H9 (cell line): ENCODE data around the gene DYNC1I2. TPM values are rescaled to one million over a fixed set of nuclear protein-coding genes. Genes with fewer than 3 reads are reported as not detected.

Experiments used
- DNase-seq: peaks from one replicate; pipeline ENCODE4 v3.0.0-alpha.2; 2017
- H2AFZ ChIP-seq: one replicate; pipeline ENCODE4 v1.6.1; 2013; ENCODE audit warnings: mild to moderate bottlenecking, low read length, control low read depth, moderate library complexity
- H2AK5ac ChIP-seq: 2 replicates; pipeline ENCODE4 v1.6.1; 2013; ENCODE audit warnings: low read length, control low read depth, mixed read lengths; ENCODE audit not compliant: insufficient read length
- H2BK120ac ChIP-seq: one replicate; pipeline ENCODE4 v1.6.1; 2013; ENCODE audit warnings: low read depth, mild to moderate bottlenecking, low read length, control low read depth, inconsistent platforms; ENCODE audit not compliant: poor library complexity, severe bottlenecking
- H2BK12ac ChIP-seq: 2 replicates; pipeline ENCODE4 v1.6.1; 2013; ENCODE audit warnings: low read length, control low read depth, mixed read lengths, low read depth; ENCODE audit not compliant: insufficient read length
- H2BK15ac ChIP-seq: 2 replicates; pipeline ENCODE4 v1.6.1; 2013; ENCODE audit warnings: low read depth, low read length, control low read depth
- H2BK20ac ChIP-seq: one replicate; pipeline ENCODE4 v1.6.1; 2013; ENCODE audit warnings: low read depth, mild to moderate bottlenecking, low read length, control low read depth, inconsistent platforms; ENCODE audit not compliant: poor library complexity, severe bottlenecking
- H2BK5ac ChIP-seq: 2 replicates; pipeline ENCODE4 v1.6.1; 2013; ENCODE audit warnings: low read length, control low read depth, mixed read lengths; ENCODE audit not compliant: insufficient read length
- H3K14ac ChIP-seq: 2 replicates; pipeline ENCODE4 v1.6.1; 2013; ENCODE audit warnings: low read length, control low read depth; ENCODE audit not compliant: insufficient read depth
- H3K18ac ChIP-seq: 2 replicates; pipeline ENCODE4 v1.6.1; 2013; ENCODE audit warnings: low read depth, mild to moderate bottlenecking, mixed read lengths, low read length, control low read depth; ENCODE audit not compliant: insufficient read length
- H3K23ac ChIP-seq: 2 replicates; pipeline ENCODE4 v1.6.1; 2013; ENCODE audit warnings: low read length, control low read depth, mixed read lengths, low read depth; ENCODE audit not compliant: insufficient read length
- H3K23me2 ChIP-seq: 2 replicates; pipeline ENCODE4 v1.6.1; 2013; ENCODE audit warnings: low read depth, mild to moderate bottlenecking, mixed read lengths, low read length, control low read depth; ENCODE audit not compliant: insufficient read length, poor library complexity, severe bottlenecking
- H3K27ac ChIP-seq: 2 replicates; pipeline ENCODE4 v1.5.1; 2013; ENCODE audit warnings: low read length, control low read depth, mixed read lengths, low read depth; ENCODE audit not compliant: insufficient read length
- H3K27me3 ChIP-seq: 2 replicates; pipeline ENCODE4 v1.6.1; 2013; ENCODE audit warnings: low read length, control low read depth, inconsistent platforms; ENCODE audit not compliant: insufficient read depth
- H3K4ac ChIP-seq: 2 replicates; pipeline ENCODE4 v1.6.1; 2013; ENCODE audit warnings: low read depth, mild to moderate bottlenecking, control low read depth, inconsistent platforms, low read length, moderate library complexity
- H3K4me1 ChIP-seq: 2 replicates; pipeline ENCODE4 v1.6.1; 2013; ENCODE audit warnings: low read length, control low read depth, inconsistent platforms; ENCODE audit not compliant: insufficient read depth
- H3K4me2 ChIP-seq: 2 replicates; pipeline ENCODE4 v1.6.1; 2013; ENCODE audit warnings: low read length, control low read depth, mixed read lengths; ENCODE audit not compliant: insufficient read length, insufficient read depth
- H3K56ac ChIP-seq: 2 replicates; pipeline ENCODE4 v1.6.1; 2013; ENCODE audit warnings: low read depth, mild to moderate bottlenecking, mixed read lengths, low read length, control low read depth; ENCODE audit not compliant: insufficient read length
- H3K79me1 ChIP-seq: 2 replicates; pipeline ENCODE4 v1.6.1; 2013; ENCODE audit warnings: low read depth, mild to moderate bottlenecking, moderate library complexity, low read length, control low read depth, inconsistent platforms; ENCODE audit not compliant: insufficient read depth, poor library complexity, severe bottlenecking
- H3K79me2 ChIP-seq: 2 replicates; pipeline ENCODE4 v1.6.1; 2013; ENCODE audit warnings: low read length, control low read depth, inconsistent platforms; ENCODE audit not compliant: insufficient read depth
- H3K9ac ChIP-seq: 2 replicates; pipeline ENCODE4 v1.6.1; 2013; ENCODE audit warnings: low read length, control low read depth, mixed read lengths; ENCODE audit not compliant: insufficient read length; ENCODE audit errors: extremely low read depth
- H3K9me3 ChIP-seq: one replicate; pipeline ENCODE4 v1.6.1; 2013; ENCODE audit warnings: low read depth, low read length, inconsistent platforms; ENCODE audit not compliant: control insufficient read depth
- H3T11ph ChIP-seq: one replicate; pipeline ENCODE4 v1.6.1; 2013; ENCODE audit warnings: mild to moderate bottlenecking, low read length, control low read depth, inconsistent platforms
- H4K20me1 ChIP-seq: one replicate; pipeline ENCODE4 v1.6.1; 2013; ENCODE audit not compliant: control insufficient read depth, insufficient read length, insufficient read depth
- H4K5ac ChIP-seq: 2 replicates; pipeline ENCODE4 v1.6.1; 2013; ENCODE audit warnings: low read depth, mild to moderate bottlenecking, mixed read lengths, low read length, control low read depth; ENCODE audit not compliant: insufficient read length
- H4K8ac ChIP-seq: replicated peaks from 2 replicates; pipeline ENCODE4 v1.6.1; 2013; ENCODE audit warnings: low read length, control low read depth, mixed read lengths, low read depth; ENCODE audit not compliant: insufficient read length
- H4K91ac ChIP-seq: 2 replicates; pipeline ENCODE4 v1.6.1; 2013; ENCODE audit warnings: low read depth, mild to moderate bottlenecking, moderate library complexity, mixed read lengths, low read length, control low read depth; ENCODE audit not compliant: insufficient read length
- H3K27ac Mint-ChIP-seq, 3 experiments: 2 replicates in 2 of 3; 3 replicates in 1 of 3; pipeline ENCODE4 v1.8.0; 2020 to 2021; ENCODE audit warnings: mixed read lengths in 3 of 3, mild to moderate bottlenecking in 1 of 3, moderate library complexity in 1 of 3
- H3K27me3 Mint-ChIP-seq: 2 replicates; pipeline ENCODE4 v1.8.0; 2021; ENCODE audit warnings: low read depth, mild to moderate bottlenecking, moderate library complexity, mixed read lengths
- H3K36me3 Mint-ChIP-seq, 3 experiments: 2 replicates in 2 of 3; 3 replicates in 1 of 3; pipeline ENCODE4 v1.8.0; 2020 to 2021; ENCODE audit warnings: low read depth in 3 of 3, mixed read lengths in 3 of 3; ENCODE audit not compliant: insufficient read depth in 1 of 3
- H3K4me1 Mint-ChIP-seq, 2 experiments: 2 replicates each; pipeline ENCODE4 v1.8.0; 2020; ENCODE audit warnings: mixed read lengths in 2 of 2
- H3K4me3 Mint-ChIP-seq, 2 experiments: 2 replicates in 1 of 2; 3 replicates in 1 of 2; pipeline ENCODE4 v1.8.0; 2020 to 2021; ENCODE audit warnings: mild to moderate bottlenecking in 2 of 2, mixed read lengths in 2 of 2, moderate library complexity in 1 of 2
- H3K9me3 Mint-ChIP-seq, 2 experiments: 2 replicates in 1 of 2; 3 replicates in 1 of 2; pipeline ENCODE4 v1.8.0; 2020; ENCODE audit warnings: mild to moderate bottlenecking in 2 of 2, mixed read lengths in 2 of 2, moderate library complexity in 1 of 2
- whole genome bisulfite sequencing: extraction: QIAGEN DNeasy Blood & Tissue Kit; methylation state at CpG from one replicate; pipeline ENCODE4 v1.1.7; 2013; ENCODE audit warnings: missing lambda C conversion rate, low lambda C conversion rate, mixed read lengths; ENCODE audit not compliant: insufficient read length; ENCODE audit errors: extremely low coverage; 5-methylcytosine and 5-hydroxymethylcytosine counted together
- total RNA-seq: library from RNA; stranded (reverse); gene quantifications from 2 replicates; pipeline ENCODE4 v1.2.1, GENCODE V29; 2021
- TF ChIP-seq, protein P1 (sequence below): fragments of 200-600 bp; sonication (generic); conservative IDR thresholded peaks from 3 replicates; pipeline ENCODE4 v1.8.0; 2021; ENCODE audit warnings: antibody characterized with exemption, mild to moderate bottlenecking

DYNC1I2 gene
- total RNA-seq, 1 experiment from 2014 or later: 73.4 TPM

DNA sequence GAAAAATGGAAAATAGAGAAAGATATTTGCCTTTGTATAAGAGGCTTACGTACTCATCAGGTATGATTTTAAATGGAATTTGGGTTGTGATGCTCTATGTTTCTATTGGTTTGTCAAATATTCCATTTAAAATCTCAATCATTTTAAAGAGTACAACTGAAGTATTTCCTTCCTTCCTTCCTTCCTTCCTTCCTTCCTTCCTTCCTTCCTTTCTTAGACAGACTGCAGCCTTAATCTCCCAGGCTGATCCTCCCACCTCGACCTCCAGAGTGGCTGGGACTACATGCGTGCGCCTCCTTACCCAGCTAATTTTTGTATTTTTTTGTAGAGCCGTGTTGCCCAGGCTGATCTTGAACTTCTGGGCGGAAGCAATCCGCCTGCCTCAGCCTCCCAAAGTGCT, 15.4 kb upstream of the DYNC1I2 start:
- H3K36me3 Mint-ChIP-seq: no peaks in the 10 kb centered on the region
- Histone ChIP-seq H3K56ac (no peak overlapping the region), H3K4ac (no peak overlapping the region), H3K4me2 (no peak overlapping the region), H3K9ac (no peak overlapping the region), H4K91ac (no peak overlapping the region), H4K8ac (no peak overlapping the region), H4K20me1 (no peaks in the 10 kb centered on the region), H2AK5ac (no peak overlapping the region), H3K27me3 (no peaks in the 10 kb centered on the region), H3K18ac (no peak overlapping the region), H3K79me1 (no peaks in the 10 kb centered on the region), H2BK15ac (no peak overlapping the region), H2BK12ac (no peak overlapping the region), H3K23ac (no peak overlapping the region), H3T11ph (no peak overlapping the region), H3K27ac (no peak overlapping the region), H3K4me1 (no peaks in the 10 kb centered on the region), H2BK5ac (no peak overlapping the region), H2AFZ (no peak overlapping the region), H3K9me3 (no peaks in the 10 kb centered on the region), H3K23me2 (no peaks in the 10 kb centered on the region), H4K5ac (no peak overlapping the region), H2BK20ac (no peak overlapping the region), H2BK120ac (no peak overlapping the region), H3K79me2 (no peaks in the 10 kb centered on the region), H3K14ac (no peak overlapping the region)
- no CpG with 5 or more reads among the region's 7 CpGs for WGBS
- DNase-seq: no peak
- no peaks in the 10 kb centered on the region for H3K9me3 Mint-ChIP-seq
- TF ChIP-seq, protein P1, sequence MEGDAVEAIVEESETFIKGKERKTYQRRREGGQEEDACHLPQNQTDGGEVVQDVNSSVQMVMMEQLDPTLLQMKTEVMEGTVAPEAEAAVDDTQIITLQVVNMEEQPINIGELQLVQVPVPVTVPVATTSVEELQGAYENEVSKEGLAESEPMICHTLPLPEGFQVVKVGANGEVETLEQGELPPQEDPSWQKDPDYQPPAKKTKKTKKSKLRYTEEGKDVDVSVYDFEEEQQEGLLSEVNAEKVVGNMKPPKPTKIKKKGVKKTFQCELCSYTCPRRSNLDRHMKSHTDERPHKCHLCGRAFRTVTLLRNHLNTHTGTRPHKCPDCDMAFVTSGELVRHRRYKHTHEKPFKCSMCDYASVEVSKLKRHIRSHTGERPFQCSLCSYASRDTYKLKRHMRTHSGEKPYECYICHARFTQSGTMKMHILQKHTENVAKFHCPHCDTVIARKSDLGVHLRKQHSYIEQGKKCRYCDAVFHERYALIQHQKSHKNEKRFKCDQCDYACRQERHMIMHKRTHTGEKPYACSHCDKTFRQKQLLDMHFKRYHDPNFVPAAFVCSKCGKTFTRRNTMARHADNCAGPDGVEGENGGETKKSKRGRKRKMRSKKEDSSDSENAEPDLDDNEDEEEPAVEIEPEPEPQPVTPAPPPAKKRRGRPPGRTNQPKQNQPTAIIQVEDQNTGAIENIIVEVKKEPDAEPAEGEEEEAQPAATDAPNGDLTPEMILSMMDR: no peak
- no peaks in the 10 kb centered on the region for H3K27me3 Mint-ChIP-seq
- peaks cover 29 to 35% of the 10 kb centered on the region in 2 experiments for H3K4me1 Mint-ChIP-seq
- H3K27ac Mint-ChIP-seq: no peak overlapping the region
- H3K4me3 Mint-ChIP-seq: no peak overlapping the region
